NB4 (cell line): ENCODE data around the gene SSR1.
"Not testable (repeated sequence)": the region's sequence is repeated elsewhere in the genome, so short reads cannot be mapped to it uniquely, and the experiment has no call there.

Source experiments
- DNase-seq: peaks from one replicate; pipeline ENCODE4 v3.0.0; 2010; ENCODE audit warnings: low read depth
- H3K4me3 ChIP-seq: one replicate; pipeline ENCODE4 v1.5.1; 2011; ENCODE audit warnings: mild to moderate bottlenecking, low read depth, low read length, moderate library complexity
- MYC ChIP-seq: IDR thresholded peaks from 2 replicates; pipeline ENCODE4 v1.6.1; 2011; ENCODE audit warnings: low read depth, low read length
- POLR2A ChIP-seq: IDR thresholded peaks from 2 replicates; pipeline ENCODE4 v1.6.1; 2011; ENCODE audit warnings: mild to moderate bottlenecking; ENCODE audit not compliant: insufficient read length; ENCODE audit errors: extremely low read depth
- TF ChIP-seq, protein P1 (sequence below): IDR thresholded peaks from one replicate; pipeline ENCODE4 v1.5.1; 2012; ENCODE audit warnings: low read depth, low read length
- TF ChIP-seq, protein P2 (sequence below): IDR thresholded peaks from 2 replicates; pipeline ENCODE4 v1.6.1; 2011; ENCODE audit warnings: low read depth, low read length

Gene SSR1

DNA sequence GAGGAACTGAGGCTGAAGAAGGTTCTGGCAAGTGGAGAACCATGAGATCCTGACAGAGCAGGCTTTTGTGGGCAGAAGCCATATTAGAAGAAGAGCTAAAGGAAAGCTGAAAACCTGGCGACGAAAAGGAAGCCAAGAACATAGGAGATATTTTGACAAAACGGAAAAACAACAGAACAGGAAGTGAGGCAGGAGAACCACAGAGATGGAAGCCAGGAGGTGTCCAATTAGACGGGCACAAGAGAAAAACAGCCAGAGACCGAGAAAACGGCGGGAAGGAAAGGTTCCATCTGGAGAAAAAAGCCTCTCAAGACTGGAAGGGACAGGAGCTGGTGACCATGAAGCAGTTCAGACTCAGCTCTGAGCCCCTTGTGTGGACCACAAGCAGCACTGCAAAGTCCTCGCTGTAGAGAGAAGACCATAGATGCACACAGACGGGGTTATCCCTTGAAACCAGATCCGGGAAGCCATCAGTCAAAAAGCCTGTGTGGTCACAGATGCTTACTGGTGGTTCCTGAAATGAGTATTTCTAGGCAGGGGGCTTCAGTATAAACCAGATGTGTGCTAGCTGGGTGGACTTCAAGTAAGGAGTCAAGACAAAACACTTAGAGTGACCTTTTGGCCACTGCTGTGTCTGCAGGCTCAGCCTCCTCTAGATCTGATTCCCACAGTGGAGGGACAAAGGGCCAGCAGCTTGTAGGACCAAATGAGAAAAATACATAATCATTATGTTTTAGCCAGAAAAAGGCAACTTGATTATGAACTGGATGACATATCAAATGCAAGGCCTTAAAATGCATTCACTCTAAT is 30.7 kb downstream of the SSR1 start:
- H3K4me3 ChIP-seq = no peak overlapping the region
- no peak for TF ChIP-seq MYC
- TF ChIP-seq POLR2A = no peak
- TF ChIP-seq, protein P1, sequence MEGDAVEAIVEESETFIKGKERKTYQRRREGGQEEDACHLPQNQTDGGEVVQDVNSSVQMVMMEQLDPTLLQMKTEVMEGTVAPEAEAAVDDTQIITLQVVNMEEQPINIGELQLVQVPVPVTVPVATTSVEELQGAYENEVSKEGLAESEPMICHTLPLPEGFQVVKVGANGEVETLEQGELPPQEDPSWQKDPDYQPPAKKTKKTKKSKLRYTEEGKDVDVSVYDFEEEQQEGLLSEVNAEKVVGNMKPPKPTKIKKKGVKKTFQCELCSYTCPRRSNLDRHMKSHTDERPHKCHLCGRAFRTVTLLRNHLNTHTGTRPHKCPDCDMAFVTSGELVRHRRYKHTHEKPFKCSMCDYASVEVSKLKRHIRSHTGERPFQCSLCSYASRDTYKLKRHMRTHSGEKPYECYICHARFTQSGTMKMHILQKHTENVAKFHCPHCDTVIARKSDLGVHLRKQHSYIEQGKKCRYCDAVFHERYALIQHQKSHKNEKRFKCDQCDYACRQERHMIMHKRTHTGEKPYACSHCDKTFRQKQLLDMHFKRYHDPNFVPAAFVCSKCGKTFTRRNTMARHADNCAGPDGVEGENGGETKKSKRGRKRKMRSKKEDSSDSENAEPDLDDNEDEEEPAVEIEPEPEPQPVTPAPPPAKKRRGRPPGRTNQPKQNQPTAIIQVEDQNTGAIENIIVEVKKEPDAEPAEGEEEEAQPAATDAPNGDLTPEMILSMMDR = no peak
- TF ChIP-seq, protein P2, sequence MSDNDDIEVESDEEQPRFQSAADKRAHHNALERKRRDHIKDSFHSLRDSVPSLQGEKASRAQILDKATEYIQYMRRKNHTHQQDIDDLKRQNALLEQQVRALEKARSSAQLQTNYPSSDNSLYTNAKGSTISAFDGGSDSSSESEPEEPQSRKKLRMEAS = no peak
- DNase-seq = no peak

DNA sequence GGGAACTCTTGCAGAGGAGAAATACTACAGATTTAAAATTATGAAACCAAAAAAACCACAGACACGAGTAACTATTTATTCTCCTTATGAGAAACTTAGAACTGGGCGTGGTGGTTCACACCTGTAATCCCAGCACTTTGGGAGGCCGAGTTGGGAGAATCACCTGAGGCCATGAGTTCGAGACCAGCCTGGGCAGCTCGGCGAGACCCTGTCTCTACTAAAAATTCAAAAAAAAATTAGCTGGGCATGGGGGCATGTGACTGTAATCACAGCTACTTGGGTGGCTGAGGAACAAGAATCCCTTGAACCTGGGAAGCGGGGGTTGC is 36.8 kb downstream of the SSR1 start:
- H3K4me3 ChIP-seq = no peak overlapping the region
- no peak for DNase-seq
- TF ChIP-seq POLR2A (no peak), MYC (no peak)
- TF ChIP-seq, protein P1 = no peak
- TF ChIP-seq, protein P2 = no peak

DNA sequence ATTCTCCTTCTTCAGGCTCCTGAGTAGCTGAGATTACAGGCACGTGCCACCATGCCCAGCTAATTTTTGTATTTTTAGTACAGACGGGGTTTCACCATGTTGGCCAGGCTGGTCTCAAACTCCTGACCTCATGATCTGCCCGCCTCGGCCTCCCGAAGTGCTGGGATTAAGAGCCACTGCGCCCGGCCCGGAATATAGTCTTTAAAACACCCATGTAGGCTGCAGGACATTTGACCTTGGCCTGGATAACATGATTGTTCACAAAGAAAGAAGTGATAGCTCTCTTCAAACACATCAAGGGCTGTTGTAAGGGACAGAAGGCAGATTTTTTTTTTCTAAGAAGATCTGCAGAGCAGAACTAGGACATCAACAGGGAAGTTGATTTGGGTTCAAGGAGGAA is 38.5 kb downstream of the SSR1 start:
- not testable (repeated sequence) for DNase-seq, H3K4me3 ChIP-seq

DNA sequence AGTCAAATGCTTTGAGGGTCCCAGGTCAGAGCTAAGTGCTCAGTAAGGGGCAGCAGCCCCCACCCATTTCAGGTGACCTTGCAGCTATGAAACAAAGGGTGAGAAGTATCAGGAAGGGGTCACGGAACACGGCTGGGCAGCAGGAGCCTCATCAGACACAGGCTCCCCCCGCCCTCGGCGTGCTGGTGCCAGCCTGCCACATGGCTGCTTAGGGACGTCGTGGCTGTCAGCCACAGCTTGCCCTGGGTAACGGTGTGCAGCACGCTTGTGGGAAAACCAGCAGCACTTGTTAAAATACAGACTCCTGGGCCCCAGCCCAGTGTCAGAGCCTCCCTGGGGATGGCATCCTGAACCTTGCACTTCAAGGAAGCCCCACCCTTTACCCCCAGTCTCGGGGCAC is 39.3 kb downstream of the SSR1 start:
- H3K4me3 ChIP-seq = no peak overlapping the region
- DNase-seq = no peak
- TF ChIP-seq MYC = no peak
- TF ChIP-seq, protein P2 = no peak
- TF ChIP-seq, protein P1 = no peak
- TF ChIP-seq POLR2A = no peak

DNA sequence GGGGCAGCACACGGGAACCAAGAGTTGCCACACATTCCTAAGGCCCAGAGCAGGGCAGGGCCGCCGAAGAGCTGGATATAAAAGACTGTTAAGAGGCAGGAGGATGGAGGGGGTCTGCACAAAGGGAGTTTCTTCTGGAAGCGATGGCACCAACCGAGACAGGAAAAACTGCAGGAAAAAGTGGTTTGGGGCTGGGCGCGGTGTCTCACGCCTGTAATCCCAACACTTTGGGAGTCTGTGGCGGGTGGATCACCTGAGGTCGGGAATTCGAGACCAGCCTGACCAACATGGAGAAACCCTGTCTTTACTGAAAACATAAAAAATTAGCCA is 41.8 kb downstream of the SSR1 start:
- H3K4me3 ChIP-seq = no peak overlapping the region
- no peak for TF ChIP-seq POLR2A
- TF ChIP-seq, protein P1 = no peak
- TF ChIP-seq MYC = no peak
- TF ChIP-seq, protein P2 = no peak
- no peak for DNase-seq

DNA sequence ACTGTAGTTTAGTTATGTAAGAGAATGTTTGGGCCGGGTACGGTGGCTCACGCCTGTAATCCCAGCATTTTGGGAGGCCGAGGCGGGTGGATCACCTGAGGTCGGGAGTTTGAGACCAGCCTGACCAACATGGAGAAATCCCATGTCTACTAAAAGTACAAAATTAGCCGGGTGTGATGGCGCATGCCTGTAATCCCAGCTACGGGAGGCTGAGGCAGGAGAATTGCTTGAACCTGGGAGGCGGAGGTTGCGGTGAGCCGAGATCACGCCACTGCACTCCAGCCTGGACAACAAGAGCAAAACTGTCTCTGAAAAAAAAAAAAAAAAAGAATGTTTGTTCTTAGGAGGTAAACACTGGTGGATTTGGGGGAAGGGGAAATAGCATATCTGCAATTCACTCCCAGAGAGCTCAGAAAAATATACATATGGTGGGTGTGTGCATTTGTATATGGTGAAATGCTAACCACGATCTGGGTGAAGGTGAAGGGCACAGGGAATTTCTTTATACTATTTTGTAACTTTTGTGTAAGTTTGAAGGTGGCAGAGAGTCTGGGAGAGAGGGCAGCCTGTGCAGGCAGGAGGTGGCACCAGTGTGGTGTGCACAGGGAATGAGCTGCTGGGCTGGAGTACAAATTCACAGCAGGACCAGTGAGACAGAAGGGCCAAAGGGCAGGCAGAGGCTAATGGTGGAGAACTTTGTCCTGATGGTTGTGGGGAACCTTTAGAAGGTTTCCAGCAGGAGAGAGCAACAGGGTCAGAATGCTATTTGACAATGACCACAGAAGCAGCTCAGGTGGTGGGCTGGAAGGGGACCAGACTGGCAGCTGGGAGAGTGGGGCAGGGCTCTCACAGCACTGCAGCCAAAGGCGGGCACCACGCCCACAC is 42.4 kb downstream of the SSR1 start:
- TF ChIP-seq, protein P1 = no peak
- TF ChIP-seq MYC (no peak), POLR2A (no peak)
- TF ChIP-seq, protein P2 = no peak
- DNase-seq = no peak
- no peak overlapping the region for H3K4me3 ChIP-seq
